Endothelial cell of umbilical vein (primary cell): ENCODE measurements around the gene ARHGDIB. TPM values are rescaled to one million over a fixed set of nuclear protein-coding genes. Genes with fewer than 3 reads are reported as not detected.

Source experiments
- BruUV-seq: library from RNA; stranded (reverse); fragments of 400-500 nt; replicated peaks from 2 replicates; lab custom pipeline; 2021; lab: Mats Ljungman, UMichigan
- CTCF ChIA-PET: fragments of 300-600, 350-600 bp; sonication (Branson Sonifier 250); formaldehyde crosslinking; loops from one replicate; lab custom pipeline; 2021; ENCODE audit warnings: antibody characterized with exemption, inconsistent platforms; lab: Charles Lee
- POLR2A ChIA-PET: fragments of 300-600, 350-600 bp; sonication (Branson Sonifier 250); formaldehyde crosslinking; loops from one replicate; lab custom pipeline; 2021; ENCODE audit warnings: antibody characterized with exemption, inconsistent platforms; lab: Charles Lee
- DNase-seq: peaks from one replicate; pipeline ENCODE4 v3.0.0-alpha.2; 2011; ENCODE audit warnings: low read depth, low spot score
- FAIRE-seq: peaks from 2 replicates; lab custom pipeline; 2011; peaks lifted over from hg19 to GRCh38; lab: Jason Lieb, UNC
- H2AFZ ChIP-seq: 2 replicates; pipeline ENCODE4 v1.6.0; 2012; ENCODE audit warnings: low read depth, low read length, control low read depth, inconsistent platforms
- H3K27ac ChIP-seq: 2 replicates; pipeline ENCODE4 v1.5.1; 2011; ENCODE audit warnings: low read depth, mild to moderate bottlenecking, control low read depth, low read length, moderate library complexity; ENCODE audit not compliant: insufficient read depth
- H3K27me3 ChIP-seq, 2 experiments: 2 replicates each; pipeline versions ENCODE4 v1.6.0 to v1.6.1; 2011; ENCODE audit warnings: low read length in 2 of 2, mixed read lengths in 1 of 2; ENCODE audit not compliant: control insufficient read depth in 2 of 2, insufficient read depth in 2 of 2
- H3K36me3 ChIP-seq, 2 experiments: 2 replicates in 1 of 2; 3 replicates in 1 of 2; pipeline ENCODE4 v1.5.1; 2011; ENCODE audit warnings: low read length in 2 of 2, mild to moderate bottlenecking in 1 of 2, moderate library complexity in 1 of 2; ENCODE audit not compliant: control insufficient read depth in 2 of 2, insufficient read depth in 2 of 2; ENCODE audit errors: extremely low read depth in 1 of 2
- H3K4me1 ChIP-seq: 3 replicates; pipeline ENCODE4 v1.5.1; 2011; ENCODE audit warnings: mild to moderate bottlenecking, low read length; ENCODE audit not compliant: control insufficient read depth, insufficient read depth; ENCODE audit errors: extremely low read depth
- H3K4me2 ChIP-seq: 2 replicates; pipeline ENCODE4 v1.6.1; 2011; ENCODE audit warnings: low read length, control low read depth, mixed read lengths; ENCODE audit not compliant: insufficient read depth
- H3K4me3 ChIP-seq, 3 experiments: fragments of 200-600 bp in 1 of 3; sonication (generic), shearing (Covaris generic) in 1 of 3; replicated peaks in 1 of 3; 2 replicates each; pipeline ENCODE4 v1.5.1; 2011 to 2016; ENCODE audit warnings: control low read depth in 3 of 3, low read length in 3 of 3, mild to moderate bottlenecking in 2 of 3, inconsistent platforms in 1 of 3, low read depth in 1 of 3, moderate library complexity in 1 of 3; ENCODE audit not compliant: insufficient read depth in 1 of 3
- H3K79me2 ChIP-seq: 2 replicates; pipeline ENCODE4 v1.6.0; 2012; ENCODE audit warnings: low read length, inconsistent platforms; ENCODE audit not compliant: control insufficient read depth, insufficient read depth
- H3K9ac ChIP-seq: replicated peaks from 2 replicates; pipeline ENCODE3; 2011; ENCODE audit warnings: low read length, control low read depth; ENCODE audit not compliant: insufficient read depth; ENCODE audit errors: extremely low read depth
- H3K9me1 ChIP-seq: replicated peaks from 3 replicates; pipeline ENCODE4 v1.6.0; 2011; ENCODE audit warnings: mild to moderate bottlenecking, low read length; ENCODE audit not compliant: control insufficient read depth, insufficient read depth; ENCODE audit errors: extremely low read depth
- H3K9me3 ChIP-seq: replicated peaks from 2 replicates; pipeline ENCODE4 v1.5.1; 2012; ENCODE audit warnings: low read length, inconsistent platforms; ENCODE audit not compliant: control insufficient read depth, insufficient read depth
- H4K20me1 ChIP-seq: replicated peaks from 2 replicates; pipeline ENCODE3; 2011; ENCODE audit warnings: mild to moderate bottlenecking, low read length; ENCODE audit not compliant: control insufficient read depth, insufficient read depth; ENCODE audit errors: extremely low read depth
- CTCF ChIP-seq, 2 donors: IDR thresholded peaks; 1 replicate in 1 of 2; 2 replicates in 1 of 2; pipeline ENCODE4 v1.5.1; 2011; ENCODE audit warnings: low read length in 2 of 2, mild to moderate bottlenecking in 2 of 2, moderate library complexity in 2 of 2, control low read depth in 1 of 2, inconsistent platforms in 1 of 2, low read depth in 1 of 2; ENCODE audit not compliant: insufficient read depth in 1 of 2; ENCODE audit errors: extremely low read depth in 1 of 2
- EZH2 ChIP-seq: IDR thresholded peaks from 2 replicates; pipeline ENCODE4 v1.6.1; 2012; ENCODE audit warnings: borderline replicate concordance, low read depth, mild to moderate bottlenecking, moderate library complexity, low read length, inconsistent platforms; ENCODE audit not compliant: severe bottlenecking
- FOS ChIP-seq: IDR thresholded peaks from 2 replicates; pipeline ENCODE4 v1.6.1; 2011; ENCODE audit warnings: mild to moderate bottlenecking, low read length, moderate library complexity, borderline replicate concordance; ENCODE audit not compliant: insufficient read depth
- GATA2 ChIP-seq: IDR thresholded peaks from 2 replicates; pipeline ENCODE4 v1.7.0; 2011; ENCODE audit warnings: low read depth, mild to moderate bottlenecking, moderate library complexity, mixed read lengths, low read length; ENCODE audit not compliant: insufficient read length, insufficient read depth
- JUN ChIP-seq: IDR thresholded peaks from 2 replicates; pipeline ENCODE4 v1.6.1; 2011; ENCODE audit warnings: borderline replicate concordance, low read depth; ENCODE audit not compliant: insufficient read length, insufficient read depth
- MAX ChIP-seq: IDR thresholded peaks from 2 replicates; pipeline ENCODE4 v1.6.1; 2011; ENCODE audit not compliant: insufficient read depth, insufficient read length
- MYC ChIP-seq: IDR thresholded peaks from one replicate; pipeline ENCODE4 v1.6.1; 2011; ENCODE audit warnings: mild to moderate bottlenecking, low read depth, low read length
- POLR2A ChIP-seq: IDR thresholded peaks from 2 replicates; pipeline ENCODE4 v1.6.1; 2012; ENCODE audit warnings: low read depth, mild to moderate bottlenecking, control low read depth, low read length
- POLR2AphosphoS5 ChIP-seq: IDR thresholded peaks from 2 replicates; pipeline ENCODE4 v1.6.1; 2012; ENCODE audit warnings: low read depth, mild to moderate bottlenecking, control low read depth, low read length, moderate library complexity; ENCODE audit not compliant: insufficient read depth
- dilution Hi-C: fragments of 300-500 bp; cut with MboI; formaldehyde crosslinking; loops from one replicate; pipeline ENCODE4 v1.15.0; 2019; ENCODE audit warnings: low sequenced_read_pairs; ENCODE audit not compliant: extremely low pct_ligation_motif_present
- intact Hi-C: fragments of 100-400 bp; cut with micrococcal nuclease; formaldehyde crosslinking; loops from one replicate; pipeline ENCODE4 v1.10.0; 2022
- polyA plus RNA-seq, 4 experiments: library from polyadenylated mRNA; depleted of rRNA in 3 of 4; stranded (reverse) in 3 of 4; unstranded in 1 of 4; fragments of >200 nt; gene quantifications; 2 replicates each; pipeline versions ENCODE4 v1.2.1 to v1.2.3, GENCODE V29; 2011 to 2012; ENCODE audit warnings: missing spikeins in 1 of 4
- total RNA-seq: library from RNA; stranded (reverse); gene quantifications from 2 replicates; pipeline ENCODE4 v1.2.3, GENCODE V29; 2021

Gene ARHGDIB
- total and polyA plus RNA-seq, 2 donors (not counting 3 experiments of a cell fraction or from before 2014, with no cell fraction given), result 483 to 1,200 TPM

- Histone ChIP-seq H4K20me1 (no peaks in the 10 kb centered on the region), H3K36me3 (no peaks in the 10 kb centered on the region), H3K9me3 (no peaks in the 10 kb centered on the region), H3K27ac (no peak overlapping the region), H3K4me2 (no peak overlapping the region), H3K4me3 (no peak overlapping the region), H3K4me1 (no peaks in the 10 kb centered on the region), H3K27me3 (peaks cover 15 to 20% of the 10 kb centered on the region in 2 experiments), H3K9me1 (no peaks in the 10 kb centered on the region), H2AFZ (no peak overlapping the region), H3K79me2 (no peaks in the 10 kb centered on the region), H3K9ac (no peak overlapping the region)
- dilution Hi-C loops (no loop called here), intact Hi-C loops (loop anchor here (2.0 to 5.0 kb wide), 2 partner anchors 227 to 366 kb away; a partner anchor contains a TSS)
- no peak for TF ChIP-seq MYC
- no peak for TF ChIP-seq CTCF (IDR thresholded peaks at IDR 0.05; ENCODE audit: extremely low read depth in 1 of 2, insufficient read depth in 1 of 2, low read depth in 1 of 2, low read length in 2 of 2)
- TF ChIP-seq POLR2AphosphoS5, result no peak
- TF ChIP-seq JUN, result no peak
- TF ChIP-seq GATA2, result no peak
- TF ChIP-seq EZH2, result no peak
- no peak for TF ChIP-seq MAX
- no peak for TF ChIP-seq POLR2A
- no peak for TF ChIP-seq FOS
- BruUV-seq, result no TSS peak
- no peak for FAIRE-seq
- ChIA-PET CTCF (no interaction called here), POLR2A (no interaction called here)
- no peak for DNase-seq
These were observed 36.6 kb upstream of the ARHGDIB start for GRCh38 chr12:14997998-14998397.
